Fibroblast of the conjunctiva (primary cell): Measurements from ENCODE around the gene XYLT2.
"Not testable (repeated sequence)": the region's sequence is repeated elsewhere in the genome, so short reads cannot be mapped to it uniquely, and the experiment has no call there.

Source experiments
- DNase-seq: peaks from one replicate; pipeline ENCODE4 v3.0.0-alpha.2; 2010; ENCODE audit warnings: low read depth

XYLT2 gene

DNA sequence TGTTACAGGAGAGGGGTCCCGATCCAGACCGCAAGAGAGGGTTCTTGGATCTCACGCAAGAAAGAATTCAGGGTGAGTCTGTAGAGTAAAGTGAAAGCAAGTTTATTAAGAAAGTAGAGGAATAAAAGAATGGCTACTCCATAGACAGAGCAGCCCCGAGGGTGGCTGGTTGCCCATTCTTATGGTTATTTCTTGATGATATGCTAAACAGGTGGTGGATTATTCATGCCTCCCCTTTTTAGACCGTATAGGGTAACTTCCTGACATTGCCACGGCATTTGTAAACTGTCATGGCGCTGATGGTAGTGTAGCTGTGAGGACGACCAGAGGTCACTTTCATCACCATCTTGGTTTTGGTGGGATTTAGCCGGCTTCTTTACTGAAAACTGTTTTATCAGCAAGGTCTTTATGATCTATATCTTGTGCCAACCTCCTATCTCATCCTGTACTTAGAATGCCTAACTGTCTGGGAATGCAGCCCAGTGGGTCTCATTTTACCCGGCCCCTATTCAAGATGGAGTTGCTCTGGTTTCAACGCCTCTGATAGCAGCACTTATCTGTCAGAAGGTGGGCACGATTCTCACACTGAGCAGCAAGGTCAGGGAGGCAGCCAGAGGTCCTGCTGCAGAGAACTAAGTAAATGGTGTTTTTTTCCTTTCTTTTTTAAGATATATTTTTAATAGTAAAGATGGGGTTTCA lies 26.5 kb upstream of the XYLT2 start:
- DNase-seq = no peak

DNA sequence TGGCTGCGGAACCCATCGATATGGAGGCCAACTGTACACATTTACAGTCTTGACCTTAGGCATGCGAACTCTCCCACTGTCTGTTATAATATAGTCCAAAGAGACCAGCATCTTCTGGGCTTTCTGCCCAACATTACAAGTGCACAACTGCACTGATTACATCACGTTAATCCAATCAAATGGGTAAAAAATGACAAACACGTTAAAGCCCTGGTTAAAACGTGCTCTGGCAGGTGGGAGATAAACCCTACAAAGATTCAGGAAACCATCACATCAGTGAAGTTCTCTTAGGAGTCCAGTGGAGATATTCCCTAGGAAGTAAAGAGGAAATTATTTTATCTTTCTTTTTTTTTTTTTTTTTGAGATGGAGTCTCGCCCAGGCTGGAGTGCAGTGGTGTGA lies 23.7 kb upstream of the XYLT2 start:
- no peak for DNase-seq

DNA sequence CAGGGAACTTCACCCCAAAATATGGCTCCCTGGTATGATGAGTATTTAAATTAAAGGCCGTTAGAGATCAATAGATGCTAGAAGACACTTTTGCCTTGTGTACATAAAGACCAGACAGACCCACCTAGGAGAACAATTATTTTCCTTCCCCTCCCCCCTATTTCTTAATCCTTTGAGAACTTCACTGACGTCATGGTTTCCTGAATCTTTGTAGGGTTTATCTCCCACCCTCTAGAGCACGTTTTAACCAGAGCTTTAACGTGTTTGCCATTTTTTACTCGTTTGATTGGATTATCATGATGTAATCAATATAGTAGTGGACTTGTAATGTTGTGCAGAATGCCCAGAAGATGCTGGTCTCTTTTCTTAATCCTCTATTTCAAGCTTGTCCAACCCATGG lies 22.9 kb upstream of the XYLT2 start:
- no peak for DNase-seq

DNA sequence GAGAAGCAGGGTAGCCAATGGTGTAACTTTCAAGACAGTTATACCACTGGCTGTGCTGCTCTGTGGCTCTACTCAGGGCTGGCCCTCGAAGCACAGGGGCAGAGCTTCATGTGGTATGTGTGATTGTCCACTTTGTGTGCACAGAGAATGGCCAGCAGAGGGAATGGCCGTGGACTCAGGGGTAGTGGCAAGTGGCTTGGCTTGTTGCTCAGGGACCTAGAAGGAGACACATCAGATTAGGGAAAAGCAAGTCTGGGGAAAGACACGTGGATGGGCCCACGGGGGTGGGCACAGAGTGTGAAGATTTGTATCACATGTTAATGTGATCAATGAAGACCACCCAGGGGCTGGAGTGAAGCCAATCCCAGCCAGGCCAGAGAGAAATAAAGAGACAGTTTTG lies 20.0 kb upstream of the XYLT2 start:
- DNase-seq = no peak

DNA sequence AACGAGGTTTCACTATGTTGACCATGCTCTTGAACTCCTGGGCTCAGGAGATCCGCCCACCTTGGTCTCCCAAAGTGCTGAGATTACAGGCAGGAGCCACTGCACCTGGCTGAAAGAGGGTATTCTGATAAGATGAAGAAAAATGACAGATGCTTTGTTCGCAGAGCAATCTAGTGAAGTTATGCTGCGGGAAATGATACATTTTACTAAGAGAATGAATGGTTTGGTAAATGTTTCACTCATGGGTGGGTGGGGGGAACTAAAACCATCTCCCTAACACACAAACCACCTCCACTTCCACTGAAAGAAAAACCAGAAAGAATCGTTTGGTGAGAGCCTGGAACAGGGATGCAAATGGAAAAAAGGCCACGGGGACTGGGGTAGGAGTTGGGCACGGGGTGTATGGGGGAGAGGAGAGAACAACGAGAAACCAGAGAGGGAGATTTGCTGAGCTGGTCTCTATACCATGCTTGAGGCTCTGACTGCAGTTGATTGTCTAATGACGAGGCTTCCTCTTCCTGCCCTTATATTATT lies 19.0 kb upstream of the XYLT2 start:
- DNase-seq = no peak

DNA sequence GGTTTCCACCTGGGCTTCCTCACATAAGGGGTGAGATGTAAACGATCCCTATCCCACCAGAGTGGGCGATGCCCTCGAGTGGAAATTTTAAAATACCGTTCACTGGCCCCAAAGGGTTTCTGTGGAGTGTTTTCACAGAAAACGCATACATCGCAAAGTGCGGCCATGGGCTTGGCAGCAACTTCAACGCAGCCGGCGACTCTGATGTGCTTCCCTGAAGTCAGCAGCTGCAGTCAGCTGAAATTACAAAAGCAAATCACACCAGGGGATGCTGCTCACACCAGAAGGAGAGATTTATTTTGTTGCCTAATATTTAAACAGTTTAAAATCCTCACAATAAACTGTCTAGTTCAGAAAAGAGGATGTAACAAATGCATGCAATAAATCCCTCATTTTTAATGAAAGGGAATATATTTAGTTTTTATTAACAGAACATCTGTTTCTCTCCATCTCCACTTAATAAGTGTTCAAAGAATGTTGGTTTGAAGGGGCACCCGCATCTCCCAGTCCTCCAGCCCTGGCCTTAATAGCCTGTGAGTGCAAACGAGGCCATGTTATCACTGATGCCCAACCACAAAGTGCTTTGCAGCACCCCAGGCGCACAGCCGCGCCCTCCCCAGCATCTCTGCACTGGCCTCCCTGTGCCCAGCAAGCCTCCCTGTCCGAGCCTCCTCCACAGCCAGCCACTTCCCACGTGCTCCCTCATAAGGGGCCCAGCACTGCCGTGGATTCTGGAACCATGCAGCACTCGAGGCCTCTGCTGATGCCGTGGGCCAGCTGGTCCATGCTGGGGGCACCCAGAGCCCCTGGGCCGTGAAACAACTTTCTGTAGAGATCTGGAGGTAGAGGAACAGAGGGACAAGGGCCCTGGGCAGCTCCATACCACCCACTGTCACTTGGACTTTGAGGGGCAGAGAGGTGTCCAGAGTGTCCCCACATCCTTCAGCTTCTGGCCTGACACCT lies 17.3 kb upstream of the XYLT2 start:
- no peak for DNase-seq

DNA sequence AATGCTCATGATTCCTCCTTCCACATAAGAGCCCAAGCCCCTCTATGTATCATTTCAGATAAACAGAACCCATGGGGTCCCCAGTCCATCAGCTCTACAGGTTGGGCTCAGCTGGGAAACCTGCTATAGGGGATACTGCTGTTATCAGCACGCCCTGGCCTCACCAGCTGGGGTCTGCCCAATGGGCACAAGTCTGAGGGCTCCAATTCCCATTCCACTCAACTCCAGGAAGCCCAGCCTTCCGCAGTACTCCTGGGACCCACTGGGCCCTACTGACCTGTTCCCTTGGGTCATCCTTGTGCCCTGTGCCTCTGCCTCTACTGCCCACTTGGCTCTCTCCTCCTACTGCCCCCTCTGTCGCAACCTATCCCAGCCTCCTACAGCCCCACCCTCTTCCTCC lies 16.2 kb upstream of the XYLT2 start:
- no peak for DNase-seq

DNA sequence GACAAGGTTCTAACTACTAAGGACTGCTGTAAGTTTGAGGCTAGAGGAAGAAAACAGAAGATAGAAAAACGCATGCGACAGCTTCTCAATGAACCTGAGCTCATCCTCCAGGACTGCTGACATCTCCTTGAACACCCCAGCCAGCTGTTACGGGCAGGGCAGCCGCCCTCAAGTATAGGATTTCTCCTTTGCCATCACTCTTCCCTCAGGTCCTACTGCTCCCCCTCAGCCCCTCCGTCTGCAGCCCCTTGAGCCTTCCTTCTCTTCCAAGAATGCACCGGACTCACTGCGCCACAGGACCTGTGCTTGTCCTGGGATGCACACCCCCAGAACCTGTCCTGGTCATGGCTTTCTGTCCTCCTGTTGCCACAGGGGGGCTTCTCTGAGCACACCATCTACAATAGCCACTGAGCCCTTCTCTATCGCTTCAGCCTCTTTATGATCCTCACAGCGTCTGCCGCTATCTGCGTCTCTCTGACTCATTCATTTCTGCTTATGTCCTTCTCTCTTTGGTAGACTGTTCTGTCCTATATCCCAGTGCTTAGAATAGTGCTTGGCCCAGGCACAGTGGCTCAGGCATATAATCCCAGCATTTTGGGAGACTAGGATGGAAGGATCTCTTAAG lies 15.7 kb upstream of the XYLT2 start:
- DNase-seq = no peak

DNA sequence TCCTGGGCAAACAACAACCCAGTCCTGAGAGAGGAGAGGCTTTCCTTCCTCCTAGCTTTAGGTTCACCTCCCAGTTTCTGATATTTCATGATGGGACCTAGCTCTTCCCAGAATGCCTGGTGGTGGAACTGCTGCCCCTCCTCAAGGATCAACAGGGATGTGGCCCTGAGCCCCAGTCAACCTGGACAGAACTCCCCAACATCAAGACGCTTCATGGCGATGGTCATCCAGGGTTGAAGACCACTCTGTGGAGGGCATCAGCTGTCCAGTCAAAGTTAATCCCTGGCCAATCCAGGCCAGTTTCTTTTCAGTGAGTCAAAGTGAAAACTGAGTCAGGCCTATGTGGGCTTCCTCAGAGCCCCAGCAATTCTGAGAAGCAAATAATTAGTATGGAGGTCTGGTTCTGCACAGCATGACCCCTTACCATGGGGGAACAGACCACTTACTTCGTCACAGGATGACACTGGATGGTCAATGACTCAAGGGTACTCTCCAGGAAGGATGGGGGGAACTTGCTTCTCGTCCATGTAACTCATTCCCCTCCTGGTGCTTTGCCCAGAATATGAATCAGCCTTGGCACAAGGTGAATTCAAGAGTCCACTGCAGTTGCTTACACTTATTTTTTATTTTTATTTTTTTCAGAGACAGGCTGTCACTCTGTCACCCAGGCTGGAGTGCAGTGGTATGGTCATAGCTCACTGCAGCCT lies 14.7 kb upstream of the XYLT2 start:
- peak; percentile 78 for DNase-seq

DNA sequence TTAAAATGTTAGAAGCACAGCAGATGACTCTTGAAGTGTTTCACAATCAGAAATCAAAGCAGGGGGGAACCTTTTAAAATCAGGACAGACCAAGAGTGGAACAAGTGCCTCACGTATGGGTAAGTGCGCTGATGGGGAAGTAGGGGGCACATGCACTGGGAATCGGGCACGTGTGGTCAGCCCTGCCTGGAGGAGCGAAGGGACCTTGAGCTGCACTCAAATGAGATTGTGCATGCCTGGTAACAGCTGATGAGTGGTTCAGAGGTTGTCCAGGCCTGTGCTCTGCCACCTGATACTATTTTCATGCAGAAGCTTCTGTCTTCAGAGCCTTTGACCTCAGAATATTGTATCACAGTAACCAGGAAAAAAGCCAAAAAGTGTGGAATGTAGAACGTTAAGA lies 13.7 kb upstream of the XYLT2 start:
- DNase-seq = no peak

DNA sequence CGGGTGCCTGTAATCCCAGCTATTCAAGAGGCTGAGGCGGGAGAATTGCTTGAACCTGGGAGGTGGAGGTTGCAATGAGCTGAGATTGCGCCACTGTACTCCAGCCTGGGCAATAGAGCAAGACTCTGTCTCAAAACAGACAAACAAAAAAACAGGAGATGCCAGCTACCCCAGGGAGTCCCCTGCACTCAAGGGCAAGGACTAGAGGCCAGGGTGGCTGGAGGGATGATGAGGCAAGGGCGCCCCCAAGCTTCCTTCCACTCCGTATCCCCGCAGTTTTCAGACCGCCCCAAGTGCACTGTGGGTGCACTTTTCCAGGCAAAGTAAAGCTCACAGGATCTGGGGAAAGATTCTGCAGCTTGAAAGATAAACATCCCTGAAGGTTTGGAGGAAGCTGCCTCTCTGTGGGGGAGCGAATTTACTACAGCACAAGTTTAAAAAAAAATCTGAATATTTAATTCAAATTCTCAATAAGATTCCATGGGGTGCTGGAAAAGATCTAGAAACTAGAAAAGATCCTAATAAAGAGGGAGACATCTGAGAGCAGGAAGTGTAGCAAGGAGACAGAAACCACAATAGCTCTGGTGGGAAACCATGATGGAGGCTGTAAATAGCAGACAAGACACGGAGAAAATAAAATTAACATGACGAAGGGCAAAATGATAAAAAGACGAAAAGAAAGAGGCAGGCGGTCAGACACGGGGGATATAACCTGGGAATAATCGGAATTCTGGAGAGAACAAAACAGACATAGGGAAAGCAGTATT lies 12.5 kb upstream of the XYLT2 start:
- DNase-seq = not testable (repeated sequence)

DNA sequence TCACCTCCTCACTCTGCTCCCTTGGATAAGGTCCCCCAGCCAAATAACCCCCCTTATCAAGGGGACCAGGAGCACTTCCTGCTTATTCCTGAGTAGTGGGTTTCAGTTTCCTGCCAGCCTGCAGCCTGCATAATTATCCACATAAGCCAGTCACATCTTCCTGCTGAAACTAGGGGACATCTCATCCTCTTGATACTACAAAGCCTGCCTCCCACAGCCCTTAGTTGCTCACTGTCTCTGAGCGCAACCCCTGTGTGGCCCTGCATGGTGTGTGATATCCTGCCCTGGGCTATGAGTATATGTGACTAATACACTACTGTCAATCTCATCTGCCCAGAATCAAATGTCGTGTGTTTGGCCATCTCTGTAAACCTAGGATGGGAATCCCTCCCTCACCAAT lies 8.0 kb upstream of the XYLT2 start:
- no peak for DNase-seq

DNA sequence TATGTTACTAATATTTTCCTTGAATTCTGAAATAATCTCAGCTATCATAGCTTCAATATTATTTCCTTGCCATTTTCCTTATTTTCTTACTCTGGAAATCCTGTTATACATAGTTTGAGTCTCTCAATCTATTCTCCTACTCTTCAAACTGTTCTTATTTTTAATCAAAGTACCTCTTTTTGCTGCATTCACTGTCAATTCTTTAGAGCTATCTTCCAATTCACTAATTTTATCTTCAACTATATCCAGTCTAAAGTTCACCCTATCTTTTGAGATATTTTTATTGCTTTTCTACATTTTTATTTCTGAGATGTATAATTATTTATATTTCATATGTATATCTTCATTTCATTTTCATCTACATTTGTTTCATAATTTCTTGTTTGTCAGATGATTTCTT lies 7.3 kb upstream of the XYLT2 start:
- no peak for DNase-seq

DNA sequence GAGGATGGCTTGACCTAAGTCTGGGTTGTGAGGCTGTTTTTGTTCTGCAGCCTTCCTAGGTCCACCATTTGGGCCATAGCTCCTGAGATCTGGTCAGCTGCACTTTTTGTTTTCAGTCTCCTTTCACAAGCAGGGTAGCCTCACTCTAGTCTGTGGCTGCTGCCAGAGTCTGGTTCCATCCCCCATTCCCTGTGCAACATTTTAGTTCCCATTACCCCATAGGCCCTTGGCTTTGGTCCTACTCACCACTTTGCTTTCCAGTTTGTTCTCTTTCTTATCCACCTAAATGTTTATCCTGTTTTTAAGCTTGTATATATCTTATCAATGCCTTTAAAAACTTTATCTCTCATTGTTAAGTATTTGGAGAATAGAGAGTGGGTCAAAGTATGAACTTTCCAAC lies 6.5 kb upstream of the XYLT2 start:
- no peak for DNase-seq

DNA sequence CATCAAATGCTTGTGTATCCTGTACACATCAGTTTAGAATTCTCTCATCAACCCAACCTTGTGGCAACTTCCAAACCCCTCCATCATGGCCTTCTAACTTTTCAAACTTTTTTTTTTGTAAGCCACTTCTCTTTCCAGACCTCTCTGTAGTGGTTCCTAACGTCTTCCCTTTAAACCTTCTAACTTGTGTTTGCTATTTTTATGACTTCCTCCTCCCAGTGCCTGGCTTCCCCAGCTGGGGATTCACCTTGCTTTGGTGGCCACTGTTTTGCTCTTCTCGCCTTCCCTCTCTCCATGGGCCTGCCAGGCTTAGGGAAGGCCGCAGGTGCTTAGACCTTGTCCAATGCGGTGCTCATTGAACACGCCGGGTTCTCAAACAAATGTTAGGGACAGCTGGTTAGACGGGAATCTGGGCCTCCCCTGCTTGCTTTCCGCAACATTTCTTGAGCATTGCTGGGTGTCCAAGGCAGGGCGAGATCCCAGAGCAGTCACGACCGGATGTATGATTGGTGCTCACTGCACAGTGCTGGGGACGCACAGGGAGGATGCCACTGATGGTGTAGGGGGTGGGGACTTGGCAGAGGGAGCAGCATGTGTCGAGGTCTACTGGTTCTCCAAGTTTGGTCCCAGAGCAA lies 1.1 kb upstream of the XYLT2 start:
- DNase-seq = no peak

DNA sequence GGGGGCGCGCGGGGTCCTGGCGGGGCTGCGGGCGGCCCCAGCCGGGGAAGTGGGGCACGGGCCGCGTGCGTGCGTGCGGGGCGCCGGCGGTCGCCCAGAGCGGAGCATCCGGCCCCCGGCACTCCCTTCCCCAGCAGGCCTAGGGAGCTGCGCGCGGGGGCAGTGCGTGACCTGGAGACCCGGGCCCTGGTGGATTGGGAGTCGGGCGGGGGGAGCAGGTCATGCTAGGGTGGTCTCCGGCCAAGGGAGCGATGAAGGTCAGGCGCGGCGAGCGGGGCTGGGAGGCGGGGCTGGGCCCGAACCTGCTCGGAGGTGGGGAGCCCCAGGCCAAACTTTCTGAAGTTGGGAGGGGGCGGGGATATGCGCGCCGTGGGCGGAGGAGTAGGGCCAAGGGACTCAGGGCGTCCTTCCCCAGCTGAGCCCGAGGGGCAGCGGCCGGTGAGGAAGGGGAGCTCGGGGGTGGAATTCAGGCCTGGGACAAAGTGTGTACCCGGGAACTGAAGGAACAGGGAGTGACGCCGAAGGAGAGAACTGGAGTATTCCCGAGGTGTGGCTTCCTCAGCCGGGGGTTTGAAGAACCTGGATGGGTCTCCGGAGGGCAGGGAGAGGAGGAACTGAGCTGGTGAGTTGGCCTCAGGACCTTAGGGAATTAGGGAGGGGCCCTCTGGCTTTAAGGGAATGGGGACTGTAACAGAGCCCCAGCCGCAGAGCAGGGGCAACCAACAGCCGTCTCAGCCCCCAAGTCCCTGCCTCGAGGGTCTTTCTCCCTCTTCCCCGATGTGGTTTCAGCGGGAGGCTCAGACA lies 589 bp downstream of the XYLT2 start:
- no peak for DNase-seq

DNA sequence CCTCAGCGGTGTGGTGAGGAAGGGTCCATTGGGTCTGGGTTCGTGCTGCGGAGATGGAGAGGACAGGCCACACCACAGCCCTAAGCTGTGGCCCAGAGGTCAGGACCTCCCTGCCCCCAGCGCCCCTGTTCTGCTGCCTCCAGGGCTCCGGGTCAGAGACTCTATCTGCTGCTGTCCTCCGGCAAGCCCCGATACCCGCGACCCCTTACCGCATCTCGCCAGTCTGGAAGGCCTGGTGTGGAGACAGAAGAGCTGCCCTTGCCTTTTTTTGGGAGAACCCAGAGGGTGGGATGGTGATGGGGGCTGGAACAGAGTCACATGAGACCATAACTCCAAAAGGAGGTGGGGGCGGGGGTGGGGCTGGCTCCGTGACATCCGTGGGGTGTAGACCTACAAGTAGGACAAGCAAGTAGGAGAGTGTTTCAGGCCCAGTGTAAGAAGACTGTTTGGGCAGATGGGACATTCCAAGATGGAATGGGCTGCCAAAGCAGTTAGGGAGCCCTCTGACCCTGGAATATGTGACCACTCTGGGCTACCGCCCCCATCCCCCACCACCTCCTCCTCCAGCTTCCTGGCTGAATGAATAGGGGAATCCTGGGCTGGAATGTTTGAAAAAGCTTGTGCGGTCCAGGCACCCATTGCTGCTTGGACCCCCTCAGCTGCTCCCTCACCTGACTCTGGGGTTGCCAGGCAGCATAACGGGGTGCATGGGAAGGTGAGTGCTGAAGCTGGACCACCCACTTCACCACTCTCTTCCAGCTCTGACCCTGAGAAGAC lies 1.4 kb downstream of the XYLT2 start:
- no peak for DNase-seq

DNA sequence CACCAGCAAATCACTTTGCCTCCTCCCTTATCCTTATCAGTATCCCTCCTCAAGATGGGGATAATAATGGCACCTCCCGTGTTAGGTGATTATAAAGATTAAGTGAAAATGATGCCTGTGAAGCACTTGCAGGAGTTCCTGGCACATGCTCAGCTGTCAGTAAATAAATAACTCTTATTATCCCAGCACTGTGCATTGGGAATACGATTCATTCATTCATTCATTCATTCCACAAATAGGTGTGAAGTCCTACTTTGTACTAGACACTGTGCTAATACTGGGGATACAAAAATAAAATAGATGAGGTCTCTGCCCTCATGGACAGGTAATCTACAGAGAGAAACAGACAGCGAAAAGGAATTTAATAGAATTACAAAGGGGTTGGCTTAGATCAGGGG lies 2.0 kb downstream of the XYLT2 start:
- no peak for DNase-seq
